ENCODE measurements around the gene TXNL1.

The TXNL1 gene

GRCh38 chr18:56569416-56569815 lies 69.0 kb downstream of the TXNL1 start:
- no peak for DNase-seq (ENCODE audit: low read depth)

- DNase-seq (ENCODE audit: low read depth): no peak
These were observed 69.4 kb downstream of the TXNL1 start for GRCh38 chr18:56568986-56569385.

GRCh38 chr18:56565551-56566345 lies 72.6 kb downstream of the TXNL1 start:
- DNase-seq (ENCODE audit: low read depth): no peak

- DNase-seq (ENCODE audit: low read depth): no peak
These were observed 73.3 kb downstream of the TXNL1 start for GRCh38 chr18:56565046-56565445.

GRCh38 chr18:56563568-56563967 lies 74.8 kb downstream of the TXNL1 start:
- no peak for DNase-seq (ENCODE audit: low read depth)

- DNase-seq (ENCODE audit: low read depth): no peak
These were observed 75.9 kb downstream of the TXNL1 start for GRCh38 chr18:56562479-56562878.

- no peak for DNase-seq (ENCODE audit: low read depth)
These were observed 77.4 kb downstream of the TXNL1 start for GRCh38 chr18:56560992-56561391.

- DNase-seq (ENCODE audit: low read depth): no peak
These were observed 79.3 kb downstream of the TXNL1 start for GRCh38 chr18:56559044-56559443.

- DNase-seq (ENCODE audit: low read depth): no peak
These were observed 81.5 kb downstream of the TXNL1 start for GRCh38 chr18:56556907-56557306.

GRCh38 chr18:56550121-56550520 lies 88.3 kb downstream of the TXNL1 start:
- no peak for DNase-seq (ENCODE audit: low read depth)
